NCI-H510A (cell line): Measurements from ENCODE around the gene DEFB128.

ENCODE experiments used
- DNase-seq: peaks from one replicate; lab custom pipeline; 2025; lab: John Stamatoyannopoulos, UW

DEFB128 gene

GRCh38 chr20:152131-152530 is 37.4 kb downstream of the DEFB128 start:
- no peak for DNase-seq

GRCh38 chr20:145877-146276 is 43.6 kb downstream of the DEFB128 start:
- DNase-seq, result no peak

GRCh38 chr20:142290-142689 is 47.2 kb downstream of the DEFB128 start, which contains the start of gene DEFB126:
Gene DEFB126 (plus strand): TSS chr20:142590. CDS start chr20:142629, 39 bp downstream.
- no peak for DNase-seq
